ENCODE measurements around the gene CBX3.
"Not testable (repeated sequence)": the region's sequence is repeated elsewhere in the genome, so short reads cannot be mapped to it uniquely, and the experiment has no call there.

Gene CBX3

GRCh38 chr7:26182283-26182682 is 19.3 kb upstream of the CBX3 start:
- Histone ChIP-seq H3K27ac (ENCODE audit: insufficient read depth, low read length, poor library complexity, severe bottlenecking) (no peak overlapping the region), H3K36me3 (ENCODE audit: control insufficient read depth, insufficient read depth, low read length) (peaks cover 6% of the 10 kb centered on the region), H3K4me1 (ENCODE audit: control insufficient read depth, insufficient read depth, low read length, poor library complexity, severe bottlenecking) (no peaks in the 10 kb centered on the region), H3K9me3 (ENCODE audit: control insufficient read depth, low read length) (no peaks in the 10 kb centered on the region), H3K27me3 (replicated peaks; ENCODE audit: control insufficient read depth, insufficient read depth, low read length, poor library complexity, severe bottlenecking) (no peaks in the 10 kb centered on the region), H3K4me3 (ENCODE audit: insufficient read depth, low read depth, low read length, poor library complexity, severe bottlenecking) (no peak overlapping the region)
- no peak for DNase-seq

- H3K27me3 ChIP-seq (replicated peaks; ENCODE audit: control insufficient read depth, insufficient read depth, low read length, poor library complexity, severe bottlenecking), result no peaks in the 10 kb centered on the region
- peaks cover 6% of the 10 kb centered on the region for H3K36me3 ChIP-seq (ENCODE audit: control insufficient read depth, insufficient read depth, low read length)
- no peak overlapping the region for H3K27ac ChIP-seq (ENCODE audit: insufficient read depth, low read length, poor library complexity, severe bottlenecking)
- H3K4me3 ChIP-seq (ENCODE audit: insufficient read depth, low read depth, low read length, poor library complexity, severe bottlenecking), result no peak overlapping the region
- H3K4me1 ChIP-seq (ENCODE audit: control insufficient read depth, insufficient read depth, low read length, poor library complexity, severe bottlenecking), result no peaks in the 10 kb centered on the region
- no peaks in the 10 kb centered on the region for H3K9me3 ChIP-seq (ENCODE audit: control insufficient read depth, low read length)
- DNase-seq, result no peak
These were observed 18.8 kb upstream of the CBX3 start for GRCh38 chr7:26182706-26183105.

- no peaks in the 10 kb centered on the region for H3K4me1 ChIP-seq (ENCODE audit: control insufficient read depth, insufficient read depth, low read length, poor library complexity, severe bottlenecking)
- no peaks in the 10 kb centered on the region for H3K27me3 ChIP-seq (replicated peaks; ENCODE audit: control insufficient read depth, insufficient read depth, low read length, poor library complexity, severe bottlenecking)
- no peaks in the 10 kb centered on the region for H3K9me3 ChIP-seq (ENCODE audit: control insufficient read depth, low read length)
- no peak for DNase-seq
- no peak overlapping the region for H3K27ac ChIP-seq (ENCODE audit: insufficient read depth, low read length, poor library complexity, severe bottlenecking)
- H3K4me3 ChIP-seq (ENCODE audit: insufficient read depth, low read depth, low read length, poor library complexity, severe bottlenecking), result no peak overlapping the region
- H3K36me3 ChIP-seq (ENCODE audit: control insufficient read depth, insufficient read depth, low read length), result peaks cover 6% of the 10 kb centered on the region
These were observed 17.8 kb upstream of the CBX3 start for GRCh38 chr7:26183545-26184280.

- not testable (repeated sequence) for H3K27me3 ChIP-seq (replicated peaks; ENCODE audit: control insufficient read depth, insufficient read depth, low read length, poor library complexity, severe bottlenecking); H3K27ac ChIP-seq (ENCODE audit: insufficient read depth, low read length, poor library complexity, severe bottlenecking); H3K4me3 ChIP-seq (ENCODE audit: insufficient read depth, low read depth, low read length, poor library complexity, severe bottlenecking); H3K9me3 ChIP-seq (ENCODE audit: control insufficient read depth, low read length); H3K4me1 ChIP-seq (ENCODE audit: control insufficient read depth, insufficient read depth, low read length, poor library complexity, severe bottlenecking); DNase-seq
- peaks cover 13% of the 10 kb centered on the region for H3K36me3 ChIP-seq (ENCODE audit: control insufficient read depth, insufficient read depth, low read length)
These were observed 17.1 kb upstream of the CBX3 start for GRCh38 chr7:26184281-26185101.

- no peaks in the 10 kb centered on the region for H3K27me3 ChIP-seq (replicated peaks; ENCODE audit: control insufficient read depth, insufficient read depth, low read length, poor library complexity, severe bottlenecking)
- H3K4me3 ChIP-seq (ENCODE audit: insufficient read depth, low read depth, low read length, poor library complexity, severe bottlenecking), result no peak overlapping the region
- H3K27ac ChIP-seq (ENCODE audit: insufficient read depth, low read length, poor library complexity, severe bottlenecking), result no peak overlapping the region
- peaks cover under 1% of the 10 kb centered on the region for H3K4me1 ChIP-seq (ENCODE audit: control insufficient read depth, insufficient read depth, low read length, poor library complexity, severe bottlenecking)
- DNase-seq, result no peak
- H3K36me3 ChIP-seq (ENCODE audit: control insufficient read depth, insufficient read depth, low read length), result peaks cover 19% of the 10 kb centered on the region
- H3K9me3 ChIP-seq (ENCODE audit: control insufficient read depth, low read length), result no peaks in the 10 kb centered on the region
These were observed 16.3 kb upstream of the CBX3 start for GRCh38 chr7:26185131-26185843.

- H3K4me1 ChIP-seq (ENCODE audit: control insufficient read depth, insufficient read depth, low read length, poor library complexity, severe bottlenecking), result peaks cover 6% of the 10 kb centered on the region
- no peaks in the 10 kb centered on the region for H3K27me3 ChIP-seq (replicated peaks; ENCODE audit: control insufficient read depth, insufficient read depth, low read length, poor library complexity, severe bottlenecking)
- no peak overlapping the region for H3K4me3 ChIP-seq (ENCODE audit: insufficient read depth, low read depth, low read length, poor library complexity, severe bottlenecking)
- no peaks in the 10 kb centered on the region for H3K9me3 ChIP-seq (ENCODE audit: control insufficient read depth, low read length)
- H3K36me3 ChIP-seq (ENCODE audit: control insufficient read depth, insufficient read depth, low read length), result peaks cover 24% of the 10 kb centered on the region
- H3K27ac ChIP-seq (ENCODE audit: insufficient read depth, low read length, poor library complexity, severe bottlenecking), result no peak overlapping the region
- no peak for DNase-seq
These were observed 15.7 kb upstream of the CBX3 start for GRCh38 chr7:26185844-26186180.

GRCh38 chr7:26186364-26187311 is 14.9 kb upstream of the CBX3 start:
- Histone ChIP-seq H3K4me1 (ENCODE audit: control insufficient read depth, insufficient read depth, low read length, poor library complexity, severe bottlenecking) (peaks cover 7% of the 10 kb centered on the region), H3K27me3 (replicated peaks; ENCODE audit: control insufficient read depth, insufficient read depth, low read length, poor library complexity, severe bottlenecking) (no peaks in the 10 kb centered on the region), H3K27ac (ENCODE audit: insufficient read depth, low read length, poor library complexity, severe bottlenecking) (peak overlapping the region; percentile 18), H3K9me3 (ENCODE audit: control insufficient read depth, low read length) (no peaks in the 10 kb centered on the region), H3K36me3 (ENCODE audit: control insufficient read depth, insufficient read depth, low read length) (peaks cover 32% of the 10 kb centered on the region), H3K4me3 (ENCODE audit: insufficient read depth, low read depth, low read length, poor library complexity, severe bottlenecking) (no peak overlapping the region)
- DNase-seq, result no peak

GRCh38 chr7:26187380-26188205 is 14.0 kb upstream of the CBX3 start:
- H3K4me3 ChIP-seq (ENCODE audit: insufficient read depth, low read depth, low read length, poor library complexity, severe bottlenecking), result no peak overlapping the region
- H3K9me3 ChIP-seq (ENCODE audit: control insufficient read depth, low read length), result no peaks in the 10 kb centered on the region
- no peaks in the 10 kb centered on the region for H3K27me3 ChIP-seq (replicated peaks; ENCODE audit: control insufficient read depth, insufficient read depth, low read length, poor library complexity, severe bottlenecking)
- peaks cover 42% of the 10 kb centered on the region for H3K36me3 ChIP-seq (ENCODE audit: control insufficient read depth, insufficient read depth, low read length)
- peaks cover 12% of the 10 kb centered on the region for H3K4me1 ChIP-seq (ENCODE audit: control insufficient read depth, insufficient read depth, low read length, poor library complexity, severe bottlenecking)
- no peak for DNase-seq
- no peak overlapping the region for H3K27ac ChIP-seq (ENCODE audit: insufficient read depth, low read length, poor library complexity, severe bottlenecking)

Data from effector memory CD4-positive, alpha-beta T cell (primary cell).